ENCODE measurements around the gene DAB2IP. TPM values are rescaled to one million over a fixed set of nuclear protein-coding genes. Genes with fewer than 3 reads are reported as not detected.

The DAB2IP gene
- total RNA-seq, 1 donor from 2014 or later = 44.7 TPM

DNA sequence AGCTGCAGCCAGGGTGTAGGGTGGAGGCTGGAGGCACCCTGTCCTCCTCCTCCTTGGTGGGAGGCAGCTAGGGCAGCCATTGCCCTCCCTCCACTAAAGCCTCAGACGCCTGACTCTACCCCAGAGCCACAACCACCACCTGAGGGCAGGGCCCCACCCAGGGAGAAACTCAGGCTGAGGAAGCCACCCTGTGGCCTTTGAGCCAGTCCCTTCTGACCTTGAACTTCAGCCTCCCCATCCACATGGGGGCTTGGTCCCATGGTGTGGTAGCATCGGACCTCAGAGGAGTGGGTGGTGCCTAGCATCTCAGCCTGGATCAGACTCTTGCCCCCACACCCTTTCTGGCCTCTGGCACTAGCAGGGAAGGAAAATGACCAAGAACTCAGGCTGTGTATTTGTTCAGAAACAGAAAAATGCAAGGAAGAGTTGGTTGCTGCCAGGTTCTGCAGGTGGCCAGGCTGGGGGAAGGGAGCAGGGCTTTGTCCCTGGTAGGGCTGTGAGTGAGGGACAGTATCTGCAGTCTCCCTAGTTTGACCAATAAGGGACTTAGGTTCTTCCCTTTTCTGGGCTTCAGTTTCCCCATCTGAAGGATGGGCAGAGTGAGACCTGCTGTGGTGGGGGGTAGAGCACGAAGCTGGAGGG is 3.2 kb downstream of the DAB2IP start:
- DNase-seq = no peak
- intact Hi-C loops (cut with DNase I) = no loop called here
- ATAC-seq (ENCODE audit: poor library complexity) = no peak

DNA sequence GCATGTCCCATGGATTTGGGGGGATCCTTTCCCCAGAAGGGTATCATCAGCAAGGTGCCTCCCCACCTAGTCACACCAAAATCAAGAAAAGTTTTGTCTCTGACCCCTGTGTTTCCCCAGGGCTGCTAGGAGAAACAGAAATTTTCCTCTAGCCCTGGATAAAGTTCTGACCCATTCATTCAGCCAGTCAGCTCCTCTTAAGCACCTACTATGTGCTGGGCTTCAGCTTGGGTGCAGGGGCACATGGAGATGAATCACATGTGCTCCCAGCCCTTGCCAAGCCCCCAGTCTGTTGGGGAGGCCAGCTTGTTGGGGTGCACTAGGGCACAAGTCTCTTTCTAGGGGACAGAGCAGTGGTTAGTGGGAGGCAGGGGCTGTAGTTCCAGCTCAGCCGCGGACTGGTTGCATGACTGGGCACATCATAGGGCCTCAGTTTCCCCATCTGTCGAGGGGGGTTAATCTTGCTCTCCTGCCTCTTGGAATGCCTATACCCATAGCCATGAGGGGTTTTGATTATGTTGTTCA is 3.9 kb downstream of the DAB2IP start:
- no peak for DNase-seq
- no peak for ATAC-seq (ENCODE audit: poor library complexity)
- intact Hi-C loops (cut with DNase I) = no loop called here

DNA sequence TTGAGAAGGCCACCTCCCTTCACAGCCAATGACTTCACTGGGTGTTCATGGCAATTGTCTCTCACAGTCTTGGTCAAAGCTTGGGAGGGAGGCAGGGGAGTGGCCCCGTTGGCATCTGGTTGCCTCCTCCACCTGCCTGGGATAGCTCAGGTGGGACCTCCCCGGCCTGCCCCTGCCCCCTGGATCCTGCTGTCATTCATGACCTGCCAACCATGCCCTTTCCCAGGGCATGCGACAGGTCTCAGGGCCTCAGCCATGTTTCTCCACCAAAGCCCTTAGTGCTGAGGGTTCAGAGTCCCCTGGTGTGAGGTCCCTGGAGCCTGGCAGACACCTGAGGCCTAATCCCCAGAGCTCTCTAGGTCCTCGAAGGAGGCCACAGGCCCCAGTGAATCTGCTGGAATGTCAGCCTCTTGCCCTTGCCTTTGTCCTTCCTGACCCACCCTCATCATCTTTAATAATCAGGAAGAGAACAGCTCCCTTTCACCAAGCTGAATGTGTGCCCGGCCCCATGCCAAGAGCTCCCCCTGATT is 5.6 kb downstream of the DAB2IP start:
- no peak for DNase-seq
- intact Hi-C loops (cut with DNase I) = no loop called here
- peak; percentile 6 for ATAC-seq (ENCODE audit: poor library complexity)

DNA sequence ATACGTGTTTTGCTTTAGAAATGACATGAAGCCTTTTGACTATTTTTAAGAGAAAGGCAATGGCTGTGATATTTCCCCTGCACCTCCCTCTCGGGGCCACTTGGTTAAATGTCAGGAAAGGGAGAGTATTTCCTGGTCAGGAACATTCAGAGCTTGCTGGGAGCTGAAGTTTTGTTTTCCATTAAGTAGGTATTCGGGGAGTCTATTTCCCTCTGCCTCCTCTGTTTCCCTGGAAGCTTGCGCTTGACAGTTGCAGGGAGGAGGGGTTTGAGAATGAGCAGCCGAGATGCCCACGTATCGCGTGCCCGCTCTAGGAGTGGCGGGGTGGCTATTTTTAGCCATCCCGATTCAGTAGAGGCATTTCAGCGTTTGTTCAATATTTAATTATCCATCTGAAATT is 6.7 kb downstream of the DAB2IP start:
- DNase-seq (no peak), ATAC-seq (ENCODE audit: poor library complexity) (peak; percentile 80)
- intact Hi-C loops (cut with DNase I) = no loop called here

DNA sequence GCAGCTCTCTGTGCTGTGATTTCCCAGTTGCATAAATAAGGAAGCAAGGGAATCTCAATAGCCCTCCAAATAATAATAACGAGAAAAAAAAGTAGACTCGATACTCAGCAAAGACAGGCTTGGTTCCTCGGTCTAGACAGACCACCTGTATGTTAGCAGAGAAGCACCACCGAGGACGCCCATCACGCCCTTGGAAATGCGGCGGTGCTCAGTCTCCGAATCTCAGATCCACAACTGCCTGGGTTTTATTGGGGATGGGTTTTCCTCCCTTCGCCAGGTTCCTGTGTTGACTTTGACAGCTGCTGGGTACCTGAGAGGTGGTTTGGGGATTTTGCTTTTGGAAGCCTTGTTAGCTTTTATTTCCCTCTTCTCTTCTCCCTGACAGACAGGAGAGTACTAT is 7.2 kb downstream of the DAB2IP start:
- intact Hi-C loops (cut with DNase I) = no loop called here
- ATAC-seq (ENCODE audit: poor library complexity) (no peak), DNase-seq (no peak)

DNA sequence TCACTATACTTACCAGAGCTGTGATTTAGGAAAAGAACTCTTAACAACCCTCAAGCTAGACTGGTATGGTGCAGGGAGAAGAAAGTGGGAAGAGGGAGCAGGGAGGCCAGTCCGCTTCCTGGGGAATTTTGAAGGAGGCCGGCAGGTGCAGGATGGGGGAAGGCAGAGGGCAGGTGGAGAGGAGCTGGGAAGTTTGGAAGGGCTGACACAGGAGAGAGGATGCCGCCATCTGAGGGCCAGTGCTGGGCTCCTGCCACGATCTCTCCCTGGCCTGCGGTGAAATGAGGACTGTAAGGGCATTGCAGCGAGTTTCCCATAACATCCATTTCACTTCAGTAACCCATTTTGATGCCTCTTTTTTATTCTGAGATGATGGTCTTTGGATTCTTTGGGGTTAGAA is 8.9 kb downstream of the DAB2IP start:
- intact Hi-C loops (cut with DNase I) = no loop called here
- DNase-seq (no peak), ATAC-seq (ENCODE audit: poor library complexity) (no peak)

DNA sequence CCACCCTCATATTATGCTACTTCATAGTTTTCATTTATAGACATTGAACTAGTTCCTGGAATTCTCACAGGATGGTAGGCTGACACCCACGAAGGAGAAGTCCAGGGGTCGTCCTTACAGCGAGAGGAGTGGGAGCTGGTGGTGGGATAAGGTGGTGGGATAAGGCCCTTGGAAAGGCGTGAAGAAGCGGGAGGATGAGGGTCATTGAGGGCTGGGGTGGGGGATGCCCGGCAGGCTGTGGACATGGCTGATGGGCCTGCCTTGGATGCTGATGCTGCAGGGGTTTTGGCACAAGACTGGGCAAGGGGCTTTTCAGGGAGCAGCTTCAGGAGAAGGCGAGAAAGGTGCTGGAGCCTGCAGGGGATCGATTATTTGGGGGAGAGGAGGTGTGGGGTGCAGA is 9.4 kb downstream of the DAB2IP start:
- ATAC-seq (ENCODE audit: poor library complexity) (no peak), DNase-seq (no peak)
- intact Hi-C loops (cut with DNase I) = no loop called here

DNA sequence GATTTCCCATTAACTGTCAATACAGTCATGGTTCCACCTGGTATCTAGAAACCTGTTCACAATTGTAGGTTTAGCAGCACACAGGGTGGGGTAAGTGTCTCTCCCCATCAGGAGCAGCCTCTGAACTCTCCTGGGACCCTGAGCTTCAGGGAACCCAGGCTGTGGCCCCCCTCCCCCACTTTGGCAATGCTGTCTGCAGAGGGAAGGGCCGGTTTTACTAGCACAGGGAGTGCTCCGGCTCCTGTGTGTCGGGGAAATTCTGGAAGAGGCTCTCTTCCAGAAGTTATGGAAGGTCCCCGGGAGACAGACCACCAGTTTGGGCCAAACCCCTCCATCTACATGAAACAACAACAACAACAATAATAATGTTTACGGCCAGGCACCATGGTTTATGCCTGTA is 9.9 kb downstream of the DAB2IP start:
- intact Hi-C loops (cut with DNase I) = no loop called here

DNA sequence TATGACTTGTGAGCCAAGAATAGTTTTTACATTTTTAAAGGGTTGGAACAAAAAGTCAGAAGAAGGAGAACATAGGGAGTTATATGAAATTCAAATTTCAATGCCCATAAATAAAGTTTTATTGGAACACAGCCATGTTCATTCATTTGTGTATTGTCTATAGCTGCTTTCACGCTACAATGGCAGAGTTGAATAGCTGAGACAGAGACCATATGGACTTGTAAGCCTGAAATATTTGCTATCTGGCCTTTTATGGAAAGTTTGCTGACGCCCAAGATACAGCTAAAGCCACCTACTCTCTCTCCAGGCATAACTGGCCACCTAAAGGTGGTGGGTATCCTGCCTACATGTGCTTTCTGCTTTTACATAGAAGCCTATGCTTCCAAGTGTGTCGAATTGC is 10.9 kb downstream of the DAB2IP start:
- no peak for ATAC-seq (ENCODE audit: poor library complexity)
- intact Hi-C loops (cut with DNase I) = no loop called here
- DNase-seq = no peak

More for the DNA sequence above, 9.9 kb downstream of the DAB2IP start:
- no peak for ATAC-seq (ENCODE audit: poor library complexity)
- no peak for DNase-seq

DNA sequence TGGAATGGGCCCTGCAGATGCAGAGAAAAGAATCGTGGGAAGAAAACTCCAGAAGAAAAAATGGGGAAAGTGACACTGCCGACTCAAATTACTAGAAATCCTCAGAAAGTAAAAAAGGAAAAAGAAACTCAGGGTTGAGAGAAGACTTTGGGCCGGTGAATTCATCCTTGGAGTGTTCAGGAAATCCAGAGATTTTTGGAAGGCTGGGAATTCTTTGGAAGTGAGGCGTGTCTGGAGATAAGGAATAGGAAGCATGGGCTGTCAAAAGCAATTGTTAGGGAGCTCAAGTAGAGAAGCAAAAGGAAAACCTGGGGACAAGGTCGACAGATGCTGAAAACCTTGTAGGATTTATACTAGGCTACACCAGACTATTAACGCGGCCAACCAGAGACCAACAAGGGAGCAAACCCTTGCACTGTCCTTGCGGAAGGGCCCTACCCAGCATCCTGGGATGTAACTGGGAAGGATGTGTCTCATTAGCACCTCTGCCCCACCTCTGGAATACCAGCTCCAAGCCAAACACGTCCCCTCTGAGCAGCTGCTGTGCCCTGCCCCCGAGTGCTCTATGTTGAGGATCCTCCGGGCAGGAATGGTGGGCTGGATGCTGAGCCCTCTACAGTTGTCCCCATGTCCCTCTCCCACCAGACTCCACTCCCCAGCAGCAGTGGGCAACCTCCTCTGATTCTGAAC is 11.6 kb downstream of the DAB2IP start:
- intact Hi-C loops (cut with DNase I) = no loop called here
- no peak for DNase-seq

DNA sequence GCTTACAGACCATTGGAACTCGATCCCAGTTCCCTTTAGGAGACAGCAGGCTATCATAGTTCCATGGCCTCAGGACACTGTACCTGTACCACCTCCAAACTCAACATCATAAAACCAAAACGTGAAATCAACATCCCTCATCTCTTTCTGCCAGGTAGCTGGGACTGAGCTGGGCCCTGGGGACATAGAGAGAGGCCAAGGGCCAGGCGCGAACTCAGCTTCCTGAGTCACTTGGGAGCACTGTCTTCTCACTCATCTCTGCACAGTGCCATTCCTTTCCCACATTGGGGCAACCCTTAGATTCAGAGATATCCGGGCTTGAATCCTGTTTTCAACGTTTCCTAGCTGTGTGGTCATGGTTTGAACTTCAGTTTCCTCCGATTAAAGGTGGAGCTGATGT is 12.2 kb downstream of the DAB2IP start:
- no peak for ATAC-seq (ENCODE audit: poor library complexity)
- intact Hi-C loops (cut with DNase I) = no loop called here
- DNase-seq = no peak

More for the DNA sequence above, 11.6 kb downstream of the DAB2IP start:
- ATAC-seq (ENCODE audit: poor library complexity) = no peak

DNA sequence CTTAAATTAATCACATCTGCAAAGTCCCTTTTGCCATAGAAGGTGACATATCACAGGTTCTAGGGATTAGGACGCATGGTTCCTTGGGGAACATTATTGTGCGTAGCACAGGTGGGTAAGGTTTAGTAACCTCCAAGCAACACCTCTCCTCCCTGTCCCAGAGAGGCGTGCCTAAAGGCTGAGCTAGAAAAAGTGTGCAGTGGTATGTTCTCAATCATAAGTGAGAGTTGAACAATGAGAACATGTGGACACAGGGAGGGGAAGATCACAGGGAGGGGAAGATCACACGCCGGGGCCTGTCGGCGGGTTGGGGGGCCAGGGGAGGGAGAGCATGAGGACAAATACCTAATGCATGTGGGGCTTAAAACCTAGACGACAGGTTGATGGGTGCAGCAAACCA is 14.9 kb downstream of the DAB2IP start:
- DNase-seq (no peak), ATAC-seq (ENCODE audit: poor library complexity) (no peak)
- intact Hi-C loops (cut with DNase I) = no loop called here

DNA sequence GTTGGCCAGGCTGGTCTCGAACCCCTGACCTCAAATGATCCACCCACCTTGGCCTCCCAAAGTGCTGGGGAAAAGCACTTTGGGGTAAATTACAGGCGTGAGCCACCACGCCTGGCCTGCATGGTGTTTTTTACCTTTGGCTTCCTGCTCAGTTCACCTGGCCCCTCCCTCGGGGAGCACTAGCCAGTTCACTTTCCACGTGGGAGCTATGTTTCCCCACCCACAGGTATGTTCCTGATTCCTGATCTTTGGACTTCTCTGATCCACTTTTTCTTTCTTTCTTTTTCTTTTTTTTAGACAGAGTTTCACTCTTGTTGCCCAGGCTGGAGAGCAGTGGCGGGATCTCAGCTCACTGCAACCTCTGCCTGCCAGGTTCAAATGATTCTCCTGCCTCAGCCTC is 15.8 kb downstream of the DAB2IP start:
- ATAC-seq (ENCODE audit: poor library complexity) (no peak), DNase-seq (no peak)
- intact Hi-C loops (cut with DNase I) = no loop called here

DNA sequence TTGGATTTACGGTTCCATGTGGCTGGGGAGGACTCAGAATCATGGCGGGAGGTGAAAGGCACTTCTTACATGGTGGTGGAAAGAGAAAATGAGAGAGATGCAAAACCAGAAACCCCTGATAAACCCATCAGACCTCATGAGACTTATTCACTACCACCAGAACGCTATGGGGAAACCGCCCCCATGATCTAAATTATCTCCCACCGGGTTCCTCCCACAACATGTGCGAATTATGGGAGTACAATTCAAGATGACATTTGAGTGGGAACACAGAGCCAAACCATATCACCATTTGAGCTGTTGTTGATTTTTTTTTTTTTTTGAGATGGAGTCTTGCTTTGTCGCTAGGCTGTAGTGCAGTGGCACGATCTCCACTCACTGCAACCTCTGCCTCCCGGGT is 16.5 kb downstream of the DAB2IP start:
- DNase-seq = no peak
- intact Hi-C loops (cut with DNase I) = no loop called here
- no peak for ATAC-seq (ENCODE audit: poor library complexity)

DNA sequence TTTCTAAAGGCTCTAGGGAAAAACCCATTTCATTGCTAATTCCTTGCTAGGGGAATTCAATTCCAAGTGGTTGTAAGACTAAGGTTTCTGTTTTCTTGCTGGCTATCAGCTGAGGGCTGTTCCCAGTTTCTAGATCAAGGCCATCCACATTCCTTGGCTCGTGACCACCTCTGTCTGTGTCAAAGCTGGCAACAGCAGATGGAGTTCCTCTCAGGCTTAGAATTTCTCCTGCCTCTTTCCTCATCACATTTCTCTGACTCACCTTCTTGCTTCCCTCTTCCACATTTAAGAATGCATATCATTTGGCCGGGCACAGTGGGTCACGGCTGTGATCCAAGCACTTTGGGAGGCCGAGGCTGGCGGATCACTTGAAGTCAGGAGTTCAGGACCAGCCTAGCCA is 19.0 kb downstream of the DAB2IP start:
- DNase-seq = peak; percentile 57
- ATAC-seq (ENCODE audit: poor library complexity) = no peak
- intact Hi-C loops (cut with DNase I) = no loop called here

DNA sequence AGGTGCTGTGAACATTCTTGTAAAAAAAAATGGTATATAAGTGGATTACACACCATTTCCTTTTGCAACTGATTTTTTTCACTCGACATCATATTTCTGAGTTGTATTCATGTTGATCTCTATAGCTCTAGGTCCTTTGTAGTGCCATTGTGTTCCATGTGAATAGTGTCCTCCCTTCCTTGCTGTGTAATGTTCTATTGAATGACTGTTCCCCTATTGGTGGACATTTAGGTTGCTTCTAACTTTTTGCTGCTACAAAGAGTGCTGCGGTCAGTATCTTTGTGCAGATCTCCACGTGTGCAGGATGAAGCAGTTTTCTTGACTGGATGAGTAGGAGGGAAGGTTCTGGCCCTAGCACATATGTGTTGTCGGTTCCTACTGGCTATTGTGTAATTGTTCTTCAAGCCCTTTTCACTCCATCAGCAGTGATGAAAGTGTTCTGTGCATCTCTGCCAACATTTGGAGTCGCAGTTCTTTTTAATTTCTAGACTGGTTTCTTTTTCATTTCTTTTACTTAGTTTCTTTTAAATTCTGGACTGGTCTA is 20.2 kb downstream of the DAB2IP start:
- intact Hi-C loops (cut with DNase I) = no loop called here
- peak; percentile 60 for ATAC-seq (ENCODE audit: poor library complexity)
- no peak for DNase-seq

DNA sequence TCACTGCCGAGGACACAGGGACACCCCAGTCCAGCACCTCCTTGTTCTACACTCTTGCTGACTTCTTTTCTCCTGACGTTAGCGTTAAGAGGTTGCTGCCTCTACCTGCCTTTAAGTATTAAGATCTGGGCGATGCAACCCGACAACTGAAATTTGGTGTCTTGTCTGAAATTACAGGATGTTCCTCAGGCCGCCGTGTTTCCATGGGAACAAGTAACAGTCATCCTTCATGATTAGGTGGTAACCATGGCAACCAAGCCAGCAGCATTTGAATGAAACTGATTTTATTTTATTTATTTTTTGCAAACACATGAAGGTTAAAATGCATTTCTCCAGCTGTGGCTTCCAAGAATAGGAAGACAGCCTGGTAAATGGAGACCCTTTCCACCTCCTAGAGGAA is 20.8 kb downstream of the DAB2IP start:
- DNase-seq (no peak), ATAC-seq (ENCODE audit: poor library complexity) (no peak)
- intact Hi-C loops (cut with DNase I) = no loop called here

DNA sequence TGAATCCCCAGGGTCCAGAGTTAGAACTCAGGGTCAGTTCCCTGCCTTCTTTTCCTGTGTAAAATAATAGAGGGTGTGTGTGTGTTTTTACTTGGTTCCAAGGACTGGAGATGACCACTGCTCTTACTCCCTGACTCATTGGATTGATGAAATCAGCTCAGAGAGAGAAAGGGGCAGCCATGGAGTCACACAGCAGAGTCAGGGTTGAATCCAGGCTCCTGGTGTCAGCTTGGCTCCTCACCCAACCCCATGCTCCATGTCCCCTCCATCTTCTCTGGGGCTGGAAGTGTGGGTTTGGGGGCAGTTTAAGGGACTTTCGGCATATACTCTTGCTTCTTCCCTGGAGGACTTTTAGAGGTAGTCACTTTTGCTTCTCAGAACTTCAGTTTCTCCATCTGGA is 21.6 kb downstream of the DAB2IP start:
- no peak for ATAC-seq (ENCODE audit: poor library complexity)
- DNase-seq = peak; percentile 8
- intact Hi-C loops (cut with DNase I) = no loop called here

DNA sequence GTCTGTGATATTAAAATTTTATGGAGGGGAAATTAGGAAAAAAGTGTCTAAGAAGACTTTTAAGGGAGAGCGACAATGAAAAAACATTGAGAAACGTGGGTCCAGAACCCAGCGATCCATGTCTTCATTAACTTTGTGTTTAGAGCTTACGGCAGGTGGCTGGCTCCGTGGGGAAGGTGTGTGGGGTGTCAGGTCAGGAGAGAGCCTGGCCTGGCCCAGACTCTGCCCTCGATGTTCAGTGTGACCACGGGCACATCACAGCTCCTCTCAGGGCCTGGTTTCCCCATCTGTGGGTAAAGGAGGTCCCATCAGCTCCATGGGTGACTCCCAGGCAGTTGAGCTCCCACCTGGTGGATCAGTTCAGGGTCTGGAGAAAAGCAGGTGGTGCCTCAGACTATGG is 22.1 kb downstream of the DAB2IP start:
- intact Hi-C loops (cut with DNase I) = no loop called here
- ATAC-seq (ENCODE audit: poor library complexity) (no peak), DNase-seq (peak; percentile 13)

DNA sequence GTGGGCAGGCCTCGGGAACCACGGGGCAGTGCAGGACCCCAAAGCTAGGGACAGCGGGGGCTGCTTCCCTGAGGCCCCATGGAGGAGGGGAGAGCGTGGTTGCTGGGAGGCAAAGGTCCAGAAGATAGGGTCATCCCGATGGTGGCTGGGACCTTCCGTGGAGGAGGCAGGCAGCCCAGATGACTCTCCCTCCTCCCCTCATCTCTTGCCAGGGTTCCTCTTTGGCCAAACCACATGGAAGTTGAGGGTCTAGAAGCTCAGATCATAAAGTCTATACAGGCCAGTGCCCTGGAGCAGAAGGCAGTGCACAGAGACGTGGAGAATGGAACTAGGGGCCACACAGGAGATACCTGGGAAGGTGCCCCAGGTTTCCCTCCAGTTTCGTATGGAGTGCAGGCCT is 22.6 kb downstream of the DAB2IP start:
- no peak for ATAC-seq (ENCODE audit: poor library complexity)
- intact Hi-C loops (cut with DNase I) = no loop called here
- DNase-seq = no peak
